H9 (cell line): ENCODE data around the gene ZNF200. TPM values are rescaled to one million over a fixed set of nuclear protein-coding genes. Genes with fewer than 3 reads are reported as not detected.

ENCODE experiments used
- DNase-seq: peaks from one replicate; pipeline ENCODE4 v3.0.0-alpha.2; 2017
- H2AFZ ChIP-seq: one replicate; pipeline ENCODE4 v1.6.1; 2013; ENCODE audit warnings: mild to moderate bottlenecking, low read length, control low read depth, moderate library complexity
- H2AK5ac ChIP-seq: 2 replicates; pipeline ENCODE4 v1.6.1; 2013; ENCODE audit warnings: low read length, control low read depth, mixed read lengths; ENCODE audit not compliant: insufficient read length
- H2BK120ac ChIP-seq: one replicate; pipeline ENCODE4 v1.6.1; 2013; ENCODE audit warnings: low read depth, mild to moderate bottlenecking, low read length, control low read depth, inconsistent platforms; ENCODE audit not compliant: poor library complexity, severe bottlenecking
- H2BK12ac ChIP-seq: 2 replicates; pipeline ENCODE4 v1.6.1; 2013; ENCODE audit warnings: low read length, control low read depth, mixed read lengths, low read depth; ENCODE audit not compliant: insufficient read length
- H2BK15ac ChIP-seq: 2 replicates; pipeline ENCODE4 v1.6.1; 2013; ENCODE audit warnings: low read depth, low read length, control low read depth
- H2BK20ac ChIP-seq: one replicate; pipeline ENCODE4 v1.6.1; 2013; ENCODE audit warnings: low read depth, mild to moderate bottlenecking, low read length, control low read depth, inconsistent platforms; ENCODE audit not compliant: poor library complexity, severe bottlenecking
- H2BK5ac ChIP-seq: 2 replicates; pipeline ENCODE4 v1.6.1; 2013; ENCODE audit warnings: low read length, control low read depth, mixed read lengths; ENCODE audit not compliant: insufficient read length
- H3K14ac ChIP-seq: 2 replicates; pipeline ENCODE4 v1.6.1; 2013; ENCODE audit warnings: low read length, control low read depth; ENCODE audit not compliant: insufficient read depth
- H3K18ac ChIP-seq: 2 replicates; pipeline ENCODE4 v1.6.1; 2013; ENCODE audit warnings: low read depth, mild to moderate bottlenecking, mixed read lengths, low read length, control low read depth; ENCODE audit not compliant: insufficient read length
- H3K23ac ChIP-seq: 2 replicates; pipeline ENCODE4 v1.6.1; 2013; ENCODE audit warnings: low read length, control low read depth, mixed read lengths, low read depth; ENCODE audit not compliant: insufficient read length
- H3K23me2 ChIP-seq: 2 replicates; pipeline ENCODE4 v1.6.1; 2013; ENCODE audit warnings: low read depth, mild to moderate bottlenecking, mixed read lengths, low read length, control low read depth; ENCODE audit not compliant: insufficient read length, poor library complexity, severe bottlenecking
- H3K27ac ChIP-seq: 2 replicates; pipeline ENCODE4 v1.5.1; 2013; ENCODE audit warnings: low read length, control low read depth, mixed read lengths, low read depth; ENCODE audit not compliant: insufficient read length
- H3K27me3 ChIP-seq: 2 replicates; pipeline ENCODE4 v1.6.1; 2013; ENCODE audit warnings: low read length, control low read depth, inconsistent platforms; ENCODE audit not compliant: insufficient read depth
- H3K4ac ChIP-seq: 2 replicates; pipeline ENCODE4 v1.6.1; 2013; ENCODE audit warnings: low read depth, mild to moderate bottlenecking, control low read depth, inconsistent platforms, low read length, moderate library complexity
- H3K4me1 ChIP-seq: 2 replicates; pipeline ENCODE4 v1.6.1; 2013; ENCODE audit warnings: low read length, control low read depth, inconsistent platforms; ENCODE audit not compliant: insufficient read depth
- H3K4me2 ChIP-seq: 2 replicates; pipeline ENCODE4 v1.6.1; 2013; ENCODE audit warnings: low read length, control low read depth, mixed read lengths; ENCODE audit not compliant: insufficient read length, insufficient read depth
- H3K56ac ChIP-seq: 2 replicates; pipeline ENCODE4 v1.6.1; 2013; ENCODE audit warnings: low read depth, mild to moderate bottlenecking, mixed read lengths, low read length, control low read depth; ENCODE audit not compliant: insufficient read length
- H3K79me1 ChIP-seq: 2 replicates; pipeline ENCODE4 v1.6.1; 2013; ENCODE audit warnings: low read depth, mild to moderate bottlenecking, moderate library complexity, low read length, control low read depth, inconsistent platforms; ENCODE audit not compliant: insufficient read depth, poor library complexity, severe bottlenecking
- H3K79me2 ChIP-seq: 2 replicates; pipeline ENCODE4 v1.6.1; 2013; ENCODE audit warnings: low read length, control low read depth, inconsistent platforms; ENCODE audit not compliant: insufficient read depth
- H3K9ac ChIP-seq: 2 replicates; pipeline ENCODE4 v1.6.1; 2013; ENCODE audit warnings: low read length, control low read depth, mixed read lengths; ENCODE audit not compliant: insufficient read length; ENCODE audit errors: extremely low read depth
- H3K9me3 ChIP-seq: one replicate; pipeline ENCODE4 v1.6.1; 2013; ENCODE audit warnings: low read depth, low read length, inconsistent platforms; ENCODE audit not compliant: control insufficient read depth
- H3T11ph ChIP-seq: one replicate; pipeline ENCODE4 v1.6.1; 2013; ENCODE audit warnings: mild to moderate bottlenecking, low read length, control low read depth, inconsistent platforms
- H4K20me1 ChIP-seq: one replicate; pipeline ENCODE4 v1.6.1; 2013; ENCODE audit not compliant: control insufficient read depth, insufficient read length, insufficient read depth
- H4K5ac ChIP-seq: 2 replicates; pipeline ENCODE4 v1.6.1; 2013; ENCODE audit warnings: low read depth, mild to moderate bottlenecking, mixed read lengths, low read length, control low read depth; ENCODE audit not compliant: insufficient read length
- H4K8ac ChIP-seq: replicated peaks from 2 replicates; pipeline ENCODE4 v1.6.1; 2013; ENCODE audit warnings: low read length, control low read depth, mixed read lengths, low read depth; ENCODE audit not compliant: insufficient read length
- H4K91ac ChIP-seq: 2 replicates; pipeline ENCODE4 v1.6.1; 2013; ENCODE audit warnings: low read depth, mild to moderate bottlenecking, moderate library complexity, mixed read lengths, low read length, control low read depth; ENCODE audit not compliant: insufficient read length
- H3K27ac Mint-ChIP-seq, 3 experiments: 2 replicates in 2 of 3; 3 replicates in 1 of 3; pipeline ENCODE4 v1.8.0; 2020 to 2021; ENCODE audit warnings: mixed read lengths in 3 of 3, mild to moderate bottlenecking in 1 of 3, moderate library complexity in 1 of 3
- H3K27me3 Mint-ChIP-seq: 2 replicates; pipeline ENCODE4 v1.8.0; 2021; ENCODE audit warnings: low read depth, mild to moderate bottlenecking, moderate library complexity, mixed read lengths
- H3K36me3 Mint-ChIP-seq, 3 experiments: 2 replicates in 2 of 3; 3 replicates in 1 of 3; pipeline ENCODE4 v1.8.0; 2020 to 2021; ENCODE audit warnings: low read depth in 3 of 3, mixed read lengths in 3 of 3; ENCODE audit not compliant: insufficient read depth in 1 of 3
- H3K4me1 Mint-ChIP-seq, 2 experiments: 2 replicates each; pipeline ENCODE4 v1.8.0; 2020; ENCODE audit warnings: mixed read lengths in 2 of 2
- H3K4me3 Mint-ChIP-seq, 2 experiments: 2 replicates in 1 of 2; 3 replicates in 1 of 2; pipeline ENCODE4 v1.8.0; 2020 to 2021; ENCODE audit warnings: mild to moderate bottlenecking in 2 of 2, mixed read lengths in 2 of 2, moderate library complexity in 1 of 2
- H3K9me3 Mint-ChIP-seq, 2 experiments: 2 replicates in 1 of 2; 3 replicates in 1 of 2; pipeline ENCODE4 v1.8.0; 2020; ENCODE audit warnings: mild to moderate bottlenecking in 2 of 2, mixed read lengths in 2 of 2, moderate library complexity in 1 of 2
- WGBS: extraction: QIAGEN DNeasy Blood & Tissue Kit; methylation state at CpG from one replicate; pipeline ENCODE4 v1.1.7; 2013; ENCODE audit warnings: missing lambda C conversion rate, low lambda C conversion rate, mixed read lengths; ENCODE audit not compliant: insufficient read length; ENCODE audit errors: extremely low coverage; 5-methylcytosine and 5-hydroxymethylcytosine counted together
- total RNA-seq: library from RNA; stranded (reverse); gene quantifications from 2 replicates; pipeline ENCODE4 v1.2.1, GENCODE V29; 2021
- TF ChIP-seq, protein P1 (sequence below): fragments of 200-600 bp; sonication (generic); conservative IDR thresholded peaks from 3 replicates; pipeline ENCODE4 v1.8.0; 2021; ENCODE audit warnings: antibody characterized with exemption, mild to moderate bottlenecking

The ZNF200 gene
- total RNA-seq, 1 experiment from 2014 or later, result 14.9 TPM

DNA sequence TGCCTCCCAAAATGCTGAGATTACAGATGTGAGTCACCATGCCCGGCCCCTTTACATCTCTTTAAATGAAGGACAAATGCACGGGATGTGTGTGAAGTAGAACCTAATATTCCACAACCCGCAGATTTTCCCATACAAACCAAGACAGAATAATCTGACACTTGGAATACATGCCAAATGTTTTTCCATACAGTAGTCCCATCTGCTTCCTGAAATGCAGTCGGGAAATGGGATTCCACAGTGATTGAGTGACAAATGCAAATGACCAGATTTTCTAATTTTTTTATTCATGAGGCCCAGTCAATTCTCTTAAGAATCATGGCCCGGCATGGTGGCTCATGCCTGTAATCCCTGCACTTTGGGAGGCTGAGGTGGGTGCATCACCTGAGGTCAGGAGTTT, 6.8 kb upstream of the ZNF200 start:
- Histone ChIP-seq H3T11ph (no peak overlapping the region), H3K14ac (no peak overlapping the region), H2BK5ac (no peak overlapping the region), H4K5ac (no peak overlapping the region), H3K9me3 (no peaks in the 10 kb centered on the region), H2BK20ac (no peak overlapping the region), H3K79me2 (no peaks in the 10 kb centered on the region), H2BK12ac (no peak overlapping the region), H4K20me1 (no peaks in the 10 kb centered on the region), H3K79me1 (no peaks in the 10 kb centered on the region), H3K4me2 (no peak overlapping the region), H4K91ac (no peak overlapping the region), H3K4me1 (no peaks in the 10 kb centered on the region), H3K23me2 (no peaks in the 10 kb centered on the region), H2AK5ac (no peak overlapping the region), H2BK120ac (no peak overlapping the region), H3K27me3 (no peaks in the 10 kb centered on the region), H3K23ac (no peak overlapping the region), H2AFZ (no peak overlapping the region), H3K27ac (no peak overlapping the region), H3K18ac (no peak overlapping the region), H4K8ac (no peak overlapping the region), H3K9ac (no peak overlapping the region), H2BK15ac (no peak overlapping the region), H3K56ac (no peak overlapping the region), H3K4ac (no peak overlapping the region)
- peaks cover 72 to 74% of the 10 kb centered on the region in 2 experiments for H3K9me3 Mint-ChIP-seq
- H3K4me1 Mint-ChIP-seq, result no peaks in the 10 kb centered on the region
- H3K27me3 Mint-ChIP-seq, result peaks cover 24% of the 10 kb centered on the region
- H3K36me3 Mint-ChIP-seq, result peaks cover 0 to 6% (median 0%) of the 10 kb centered on the region in 3 experiments; a peak in 4 of 7 replicates
- H3K27ac Mint-ChIP-seq, result no peak overlapping the region
- DNase-seq, result no peak
- TF ChIP-seq, protein P1, sequence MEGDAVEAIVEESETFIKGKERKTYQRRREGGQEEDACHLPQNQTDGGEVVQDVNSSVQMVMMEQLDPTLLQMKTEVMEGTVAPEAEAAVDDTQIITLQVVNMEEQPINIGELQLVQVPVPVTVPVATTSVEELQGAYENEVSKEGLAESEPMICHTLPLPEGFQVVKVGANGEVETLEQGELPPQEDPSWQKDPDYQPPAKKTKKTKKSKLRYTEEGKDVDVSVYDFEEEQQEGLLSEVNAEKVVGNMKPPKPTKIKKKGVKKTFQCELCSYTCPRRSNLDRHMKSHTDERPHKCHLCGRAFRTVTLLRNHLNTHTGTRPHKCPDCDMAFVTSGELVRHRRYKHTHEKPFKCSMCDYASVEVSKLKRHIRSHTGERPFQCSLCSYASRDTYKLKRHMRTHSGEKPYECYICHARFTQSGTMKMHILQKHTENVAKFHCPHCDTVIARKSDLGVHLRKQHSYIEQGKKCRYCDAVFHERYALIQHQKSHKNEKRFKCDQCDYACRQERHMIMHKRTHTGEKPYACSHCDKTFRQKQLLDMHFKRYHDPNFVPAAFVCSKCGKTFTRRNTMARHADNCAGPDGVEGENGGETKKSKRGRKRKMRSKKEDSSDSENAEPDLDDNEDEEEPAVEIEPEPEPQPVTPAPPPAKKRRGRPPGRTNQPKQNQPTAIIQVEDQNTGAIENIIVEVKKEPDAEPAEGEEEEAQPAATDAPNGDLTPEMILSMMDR, result no peak
- H3K4me3 Mint-ChIP-seq, result no peak overlapping the region
- WGBS, result no CpG with 5 or more reads among the region's 5 CpGs
